HS-5 (cell line): ENCODE data around the gene MINK1.

ENCODE experiments used
- DNase-seq: peaks from one replicate; pipeline ENCODE4 v3.0.0-alpha.2; 2012; ENCODE audit warnings: low read depth

The MINK1 gene

GRCh38 chr17:4833178-4833940 is at the start of gene MINK1:
Gene MINK1, plus strand, starts transcription at chr17:4833340. Its CDS starts 244 bp downstream, at chr17:4833584.
- peak; percentile 77 for DNase-seq

- DNase-seq = no peak
Measured at GRCh38 chr17:4785311-4786105, 47.6 kb upstream of the MINK1 start.

- no peak for DNase-seq
Measured at GRCh38 chr17:4786106-4786511, 47.0 kb upstream of the MINK1 start, which contains the start of gene VMO1. Gene VMO1, minus strand, starts transcription at chr17:4786364. Its CDS starts 12 bp downstream, at chr17:4786352.

- no peak for DNase-seq
Measured at GRCh38 chr17:4786516-4786915, 46.6 kb upstream of the MINK1 start.

- DNase-seq = no peak
Measured at GRCh38 chr17:4788159-4788806, 44.9 kb upstream of the MINK1 start.

- no peak for DNase-seq
Measured at GRCh38 chr17:4788807-4789700, 44.1 kb upstream of the MINK1 start, which contains the start of gene GLTPD2. Gene GLTPD2, plus strand, starts transcription at chr17:4788964. Its CDS starts 48 bp downstream, at chr17:4789012.

GRCh38 chr17:4789701-4789950 is 43.5 kb upstream of the MINK1 start:
- no peak for DNase-seq

- peak; percentile 95 for DNase-seq
Measured at GRCh38 chr17:4789951-4790704, 43.0 kb upstream of the MINK1 start.

- no peak for DNase-seq
Measured at GRCh38 chr17:4790705-4791088, 42.4 kb upstream of the MINK1 start.

- no peak for DNase-seq
Measured at GRCh38 chr17:4795168-4795567, 38.0 kb upstream of the MINK1 start.

- DNase-seq = no peak
Measured at GRCh38 chr17:4796552-4796920, 36.6 kb upstream of the MINK1 start.

- no peak for DNase-seq
Measured at GRCh38 chr17:4800462-4801196, 32.5 kb upstream of the MINK1 start.

GRCh38 chr17:4802228-4802627 is 30.9 kb upstream of the MINK1 start, which contains the start of gene C17orf114:
Gene C17orf114, minus strand, starts transcription at chr17:4802328.
- DNase-seq = no peak

- no peak for DNase-seq
Measured at GRCh38 chr17:4806456-4806776, 26.7 kb upstream of the MINK1 start.

GRCh38 chr17:4806777-4807604 is 26.1 kb upstream of the MINK1 start, which contains the start of gene PLD2:
Gene PLD2, plus strand, starts transcription at chr17:4807152. Its CDS starts 621 bp downstream, at chr17:4807773.
- DNase-seq = no peak

- DNase-seq = no peak
Measured at GRCh38 chr17:4807605-4808377, 25.3 kb upstream of the MINK1 start.

- DNase-seq = no peak
Measured at GRCh38 chr17:4808378-4808767, 24.8 kb upstream of the MINK1 start.

- DNase-seq = no peak
Measured at GRCh38 chr17:4810696-4811290, 22.3 kb upstream of the MINK1 start.
